H1 (cell line): Measurements from ENCODE around the gene ASTN2. TPM values are rescaled to one million over a fixed set of nuclear protein-coding genes. Genes with fewer than 3 reads are reported as not detected.

Experiments used
- CHD1 ChIP-seq: IDR thresholded peaks from 2 replicates; pipeline ENCODE4 v1.6.1; 2012; ENCODE audit warnings: low read depth, low read length, improper control_type of control experiment
- RXRA ChIP-seq: IDR thresholded peaks from 2 replicates; pipeline ENCODE4 v1.6.1; 2011; ENCODE audit warnings: low read depth, mild to moderate bottlenecking, low read length, moderate library complexity; ENCODE audit not compliant: insufficient read depth
- polyA plus RNA-seq, 7 experiments: library from polyadenylated mRNA; depleted of rRNA in 3 of 7; stranded (reverse) in 5 of 7; unstranded in 2 of 7; fragments of >200 nt in 5 of 7; fragments of 200-250 nt in 2 of 7; gene quantifications; 1 replicate in 5 of 7; 2 replicates in 1 of 7; 4 replicates in 1 of 7; pipeline versions ENCODE4 v1.2.1 to v1.2.3, GENCODE V29; 2011 to 2013; ENCODE audit warnings: missing spikeins in 2 of 7, mixed read lengths in 2 of 7
- total RNA-seq: library from RNA; stranded (reverse); fragmentation: NEBNext Ultra II Directional; extraction: Animal tissue kit (Norgen Biotek cat#: 25700); gene quantifications from 2 replicates; pipeline ENCODE4 v1.2.1, GENCODE V29; 2021

Gene ASTN2
- total and polyA plus RNA-seq, 2 of the 8 experiments (the other 6 are each of a cell fraction or from before 2014, with no cell fraction given): 8.2 to 13.7 TPM

DNA sequence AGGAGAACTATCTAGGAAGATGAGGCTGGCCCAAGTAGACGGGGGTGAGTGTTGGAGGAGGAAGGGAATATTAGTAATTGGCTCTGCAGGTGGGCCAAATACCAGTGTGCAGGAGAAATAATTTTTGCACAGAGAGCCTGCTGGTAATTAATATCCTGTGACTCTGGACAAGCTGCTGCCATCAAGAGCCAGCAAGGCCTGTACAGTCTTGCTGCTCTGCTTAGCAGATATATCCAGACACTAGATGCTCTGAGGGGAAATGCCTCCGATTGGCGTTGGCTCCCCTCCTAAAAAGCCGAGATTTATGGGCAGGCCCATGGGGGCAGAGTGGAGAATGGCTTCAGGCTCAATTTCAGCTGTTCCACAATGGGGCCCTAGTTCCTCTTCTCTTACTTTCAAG lies 29.6 kb upstream of the ASTN2 start (continued):
- TF ChIP-seq RXRA (no peak), CHD1 (no peak)
